IMR-90 (cell line): ENCODE data around the gene MIER2. TPM values are rescaled to one million over a fixed set of nuclear protein-coding genes. Genes with fewer than 3 reads are reported as not detected.

ENCODE experiments used
- ATAC-seq: fragments of 200-7000 bp; cut with Tn5 transposase; 2 replicates; pipeline ENCODE4 v1.9.1; 2020; ENCODE audit warnings: low read depth, mild to moderate bottlenecking, moderate library complexity
- BruUV-seq: library from RNA; stranded (reverse); fragments of 400-500 nt; replicated peaks from 2 replicates; lab custom pipeline; 2021; lab: Mats Ljungman, UMichigan
- CTCF ChIA-PET: fragments of 300-600 bp; formaldehyde crosslinking; extraction: SDS; loops from one replicate; lab custom pipeline; 2021; ENCODE audit warnings: antibody characterized with exemption; lab: Yijun Ruan, JAX
- POLR2A ChIA-PET: fragments of 300-600 bp; sonication (Branson Sonifier 250); formaldehyde crosslinking; loops from one replicate; lab custom pipeline; 2022; ENCODE audit warnings: antibody characterized with exemption; ENCODE audit not compliant: unreplicated experiment; lab: Charles Lee
- DNase-seq: peaks from one replicate; pipeline ENCODE4 v3.0.0; 2013
- H2AFZ ChIP-seq: replicated peaks from 2 replicates; pipeline ENCODE3; 2013; ENCODE audit warnings: low read length, mild to moderate bottlenecking; ENCODE audit not compliant: poor library complexity
- H2AK5ac ChIP-seq: 2 replicates; pipeline ENCODE4 v1.6.1; 2013; ENCODE audit warnings: low read depth, low read length, inconsistent platforms
- H2AK9ac ChIP-seq: replicated peaks from 2 replicates; pipeline ENCODE3; 2013; ENCODE audit warnings: mild to moderate bottlenecking, low read depth, low read length, moderate library complexity; ENCODE audit not compliant: poor library complexity
- H2BK120ac ChIP-seq: 2 replicates; pipeline ENCODE4 v1.6.1; 2013; ENCODE audit warnings: low read depth, low read length, inconsistent platforms
- H2BK15ac ChIP-seq: 3 replicates; pipeline ENCODE4 v1.6.1; 2013; ENCODE audit warnings: low read depth, low read length, inconsistent platforms
- H2BK20ac ChIP-seq: 2 replicates; pipeline ENCODE4 v1.6.1; 2013; ENCODE audit warnings: low read depth, mild to moderate bottlenecking, inconsistent platforms, low read length, moderate library complexity
- H2BK5ac ChIP-seq: 2 replicates; pipeline ENCODE4 v1.6.1; 2013; ENCODE audit warnings: mild to moderate bottlenecking, low read depth, low read length, inconsistent platforms; ENCODE audit not compliant: poor library complexity, severe bottlenecking
- H3K14ac ChIP-seq: replicated peaks from 2 replicates; pipeline ENCODE4 v1.6.1; 2013; ENCODE audit warnings: low read depth, low read length, inconsistent platforms
- H3K18ac ChIP-seq: 2 replicates; pipeline ENCODE4 v1.6.1; 2013; ENCODE audit warnings: low read depth, low read length, control low read depth
- H3K23ac ChIP-seq: 2 replicates; pipeline ENCODE4 v1.6.1; 2013; ENCODE audit warnings: low read depth, low read length, inconsistent platforms
- H3K27ac ChIP-seq: 2 replicates; pipeline ENCODE4 v1.5.1; 2013; ENCODE audit warnings: mild to moderate bottlenecking, control low read depth, low read length; ENCODE audit not compliant: insufficient read depth
- H3K27me3 ChIP-seq: 2 replicates; pipeline ENCODE4 v1.6.1; 2013; ENCODE audit warnings: low read length; ENCODE audit not compliant: control insufficient read depth, insufficient read depth
- H3K36me3 ChIP-seq: 2 replicates; pipeline ENCODE4 v1.6.1; 2013; ENCODE audit warnings: low read length, mixed read lengths; ENCODE audit not compliant: control insufficient read depth, insufficient read depth
- H3K4ac ChIP-seq: 2 replicates; pipeline ENCODE4 v1.6.1; 2013; ENCODE audit warnings: low read depth, low read length, inconsistent platforms
- H3K4me1 ChIP-seq: 2 replicates; pipeline ENCODE4 v1.6.1; 2013; ENCODE audit warnings: low read length, mixed read lengths; ENCODE audit not compliant: control insufficient read depth, insufficient read depth
- H3K4me2 ChIP-seq: 2 replicates; pipeline ENCODE4 v1.6.1; 2013; ENCODE audit warnings: low read depth, mild to moderate bottlenecking, control low read depth, low read length, moderate library complexity
- H3K4me3 ChIP-seq: 2 replicates; pipeline ENCODE4 v1.5.1; 2013; ENCODE audit warnings: low read depth, mild to moderate bottlenecking, control low read depth, low read length, moderate library complexity; ENCODE audit not compliant: insufficient read depth
- H3K56ac ChIP-seq: 2 replicates; pipeline ENCODE4 v1.6.1; 2013; ENCODE audit warnings: low read length, inconsistent platforms; ENCODE audit not compliant: insufficient read depth; ENCODE audit errors: extremely low read depth
- H3K79me1 ChIP-seq, 2 experiments: 2 replicates each; pipeline ENCODE4 v1.6.1; 2013; ENCODE audit warnings: low read length in 2 of 2, inconsistent platforms in 1 of 2, low read depth in 1 of 2
- H3K9ac ChIP-seq: 2 replicates; pipeline ENCODE4 v1.6.1; 2013; ENCODE audit warnings: low read depth, low read length, control low read depth
- H3K9me1 ChIP-seq: 2 replicates; pipeline ENCODE4 v1.6.1; 2013; ENCODE audit warnings: low read length, inconsistent platforms; ENCODE audit not compliant: insufficient read depth
- H3K9me3 ChIP-seq: 2 replicates; pipeline ENCODE4 v1.6.1; 2013; ENCODE audit warnings: low read length; ENCODE audit not compliant: control insufficient read depth, insufficient read depth
- H4K20me1 ChIP-seq: 2 replicates; pipeline ENCODE4 v1.6.1; 2013; ENCODE audit warnings: low read length, inconsistent platforms; ENCODE audit not compliant: insufficient read depth
- H4K5ac ChIP-seq: 2 replicates; pipeline ENCODE4 v1.6.1; 2013; ENCODE audit warnings: mild to moderate bottlenecking, low read depth, low read length, control low read depth
- H4K8ac ChIP-seq, 2 experiments: 2 replicates each; pipeline ENCODE4 v1.6.1; 2013; ENCODE audit warnings: low read depth in 2 of 2, low read length in 2 of 2, control low read depth in 1 of 2, inconsistent platforms in 1 of 2
- H4K91ac ChIP-seq: 2 replicates; pipeline ENCODE4 v1.6.1; 2013; ENCODE audit warnings: low read depth, low read length, inconsistent platforms; ENCODE audit not compliant: insufficient read depth
- CHD1 ChIP-seq: IDR thresholded peaks from 2 replicates; pipeline ENCODE4 v1.6.1; 2012; ENCODE audit warnings: low read depth, low read length, improper control_type of control experiment
- CTCF ChIP-seq: conservative IDR thresholded peaks from 2 replicates; pipeline ENCODE4 v1.5.1; 2012; ENCODE audit warnings: mild to moderate bottlenecking, low read depth, low read length, improper control_type of control experiment
- ELK1 ChIP-seq: fragments of 150-350 bp; IDR thresholded peaks from 2 replicates; pipeline ENCODE4 v1.6.1; 2016; ENCODE audit warnings: low read depth, mild to moderate bottlenecking, low read length, moderate library complexity, borderline replicate concordance
- FOS ChIP-seq: fragments of 150-350 bp; IDR thresholded peaks from 2 replicates; pipeline ENCODE4 v1.6.1; 2016; ENCODE audit warnings: low read depth, low read length
- MAFK ChIP-seq: IDR thresholded peaks from 2 replicates; pipeline ENCODE4 v1.6.1; 2012; ENCODE audit warnings: low read depth, low read length, improper control_type of control experiment
- NFE2L2 ChIP-seq: fragments of 150-350 bp; IDR thresholded peaks from 2 replicates; pipeline ENCODE4 v1.6.1; 2016; ENCODE audit warnings: low read depth, mild to moderate bottlenecking, low read length
- POLR2A ChIP-seq: IDR thresholded peaks from 2 replicates; pipeline ENCODE4 v1.6.1; 2012; ENCODE audit warnings: mild to moderate bottlenecking, low read depth, low read length
- RAD21 ChIP-seq: IDR thresholded peaks from 2 replicates; pipeline ENCODE4 v1.6.1; 2012; ENCODE audit warnings: low read length, improper control_type of control experiment
- RFX5 ChIP-seq: IDR thresholded peaks from 2 replicates; pipeline ENCODE4 v1.8.0; 2012; ENCODE audit warnings: low read depth, mild to moderate bottlenecking, low read length, moderate library complexity
- WGBS, 2 experiments: methylation state at CpG; one replicate each; pipeline versions ENCODE4 v1.1.5 to v1.1.7; 2013; ENCODE audit warnings: missing lambda C conversion rate in 2 of 2; ENCODE audit not compliant: insufficient read length in 1 of 2; ENCODE audit errors: extremely low coverage in 2 of 2; 5-methylcytosine and 5-hydroxymethylcytosine counted together
- dilution Hi-C: fragments of 300-500 bp; cut with HindIII; formaldehyde crosslinking; loops from one replicate; pipeline ENCODE4 v1.14.3; 2018; ENCODE audit warnings: low sequenced_read_pairs; ENCODE audit not compliant: unreplicated experiment
- in situ Hi-C: fragments of 300-500 bp; cut with MboI; formaldehyde crosslinking; loops from 3 replicates; pipeline ENCODE4 v1.14.3; 2019; ENCODE audit warnings: low sequenced_read_pairs, inconsistent platforms, mixed read lengths
- intact Hi-C: fragments of 100-400 bp; cut with micrococcal nuclease; formaldehyde crosslinking; loops from 2 replicates; pipeline ENCODE4 v1.10.0; 2022
- polyA plus RNA-seq, 3 experiments: library from polyadenylated mRNA; depleted of rRNA; stranded (reverse); fragments of >200 nt; gene quantifications; 2 replicates each; pipeline ENCODE4 v1.2.3, GENCODE V29; 2012; ENCODE audit warnings: low replicate concordance in 1 of 3
- total RNA-seq: library from RNA; depleted of rRNA; stranded (reverse); fragments of >200 nt; gene quantifications from 2 replicates; pipeline ENCODE4 v1.2.3, GENCODE V29; 2012

Gene MIER2
- total and polyA plus RNA-seq, 2 of the 4 experiments (the other 2 are of a cell fraction) = 28.0 to 28.4 TPM

- Histone ChIP-seq H2BK5ac (no peak overlapping the region), H3K9ac (no peak overlapping the region), H2BK15ac (no peak overlapping the region), H3K4me1 (no peaks in the 10 kb centered on the region), H4K20me1 (no peaks in the 10 kb centered on the region), H3K36me3 (no peaks in the 10 kb centered on the region), H2AK9ac (no peak overlapping the region), H3K9me1 (no peaks in the 10 kb centered on the region), H4K91ac (no peak overlapping the region), H3K4me2 (no peak overlapping the region), H2AFZ (no peak overlapping the region), H2BK120ac (no peak overlapping the region), H3K4me3 (no peak overlapping the region), H3K27me3 (peaks cover 6% of the 10 kb centered on the region), H2BK20ac (no peak overlapping the region), H4K8ac (no peak overlapping the region), H3K79me1 (no peaks in the 10 kb centered on the region), H3K23ac (no peak overlapping the region), H2AK5ac (no peak overlapping the region), H3K18ac (no peak overlapping the region), H3K9me3 (no peaks in the 10 kb centered on the region), H3K56ac (no peak overlapping the region), H3K27ac (no peak overlapping the region), H3K4ac (no peak overlapping the region), H4K5ac (no peak overlapping the region), H3K14ac (no peak overlapping the region)
- ATAC-seq = no peak
- ChIA-PET CTCF (no interaction called here), POLR2A (no interaction called here)
- BruUV-seq = no TSS peak
- DNase-seq = no peak
- TF ChIP-seq NFE2L2 (no peak), CTCF (no peak), POLR2A (no peak), CHD1 (no peak), RFX5 (no peak), ELK1 (no peak), FOS (no peak), RAD21 (no peak), MAFK (no peak)
- WGBS, 2 experiments = no CpG with 5 or more reads among the region's 6 CpGs
- dilution Hi-C loops = no loop called here
- in situ Hi-C loops = no loop called here
- intact Hi-C loops = no loop called here
These were observed 71.2 kb downstream of the MIER2 start for GRCh38 chr19:273393-273792.
